K562 treated with DMSO at 1 percent for 4 hours (cell line): Measurements from ENCODE around the gene BCORL1. TPM values are rescaled to one million over a fixed set of nuclear protein-coding genes. Genes with fewer than 3 reads are reported as not detected.

Experiments used
- total RNA-seq: library from RNA; unstranded; fragments of 300-600 nt; gene quantifications from 2 replicates; pipeline ENCODE4 v1.2.3, GENCODE V29; 2022; ENCODE audit not compliant: insufficient read depth

Gene BCORL1
- total RNA-seq, result 14.9 and 18.4 TPM in 2 replicates

GRCh38 chrX:129982300-129983251 is at the start of gene BCORL1:
Gene BCORL1 (plus strand): TSS chrX:129982635. CDS start chrX:130005232, 22,597 bp downstream.

Other genes with a start within 250 kb of the BCORL1 start
- gene XPNPEP2, start 243.7 kb upstream of the BCORL1 start, total RNA-seq, result not detected in 2 replicates
- gene SASH3, start 202.7 kb upstream of the BCORL1 start, total RNA-seq, result 0.30 TPM in 1 of 2 replicates, not detected in the other
- 12.3 and 16.3 TPM in 2 replicates for gene ZDHHC9, start 138.7 kb upstream of the BCORL1 start, total RNA-seq
- gene UTP14A, start 76.5 kb upstream of the BCORL1 start, total RNA-seq, result 17.6 and 18.7 TPM in 2 replicates
- 31.9 and 39.4 TPM in 2 replicates for gene ELF4, start 127.9 kb downstream of the BCORL1 start, total RNA-seq
- 69.7 and 79.6 TPM in 2 replicates for gene AIFM1, start 183.2 kb downstream of the BCORL1 start, total RNA-seq
- not detected in 2 replicates for gene RAB33A, start 189.3 kb downstream of the BCORL1 start, total RNA-seq